GM18867 (cell line): Measurements from ENCODE around the gene ILRUN.
"Not testable (repeated sequence)": the region's sequence is repeated elsewhere in the genome, so short reads cannot be mapped to it uniquely, and the experiment has no call there.

Experiments
- ATAC-seq: cut with Tn5 transposase; IDR thresholded peaks from one replicate; pipeline ENCODE4 v1.9.1; 2021; ENCODE audit warnings: mild to moderate bottlenecking, moderate library complexity; ENCODE audit not compliant: unreplicated experiment

ILRUN gene

GRCh38 chr6:34697904-34698559 lies 1.5 kb upstream of the ILRUN start:
- no peak for ATAC-seq

- ATAC-seq: no peak
Observed at GRCh38 chr6:34697544-34697836, 923 bp upstream of the ILRUN start.

- peak; percentile 28 for ATAC-seq
Observed at GRCh38 chr6:34696189-34696738, 303 bp downstream of the ILRUN start.

- no peak for ATAC-seq
Observed at GRCh38 chr6:34695729-34696188, 808 bp downstream of the ILRUN start.

GRCh38 chr6:34692280-34692679 lies 4.3 kb downstream of the ILRUN start:
- ATAC-seq: no peak

- no peak for ATAC-seq
Observed at GRCh38 chr6:34689742-34690141, 6.8 kb downstream of the ILRUN start.

GRCh38 chr6:34688956-34689355 lies 7.6 kb downstream of the ILRUN start:
- ATAC-seq: no peak

- no peak for ATAC-seq
Observed at GRCh38 chr6:34684919-34685318, 11.6 kb downstream of the ILRUN start.

- no peak for ATAC-seq
Observed at GRCh38 chr6:34684364-34684763, 12.2 kb downstream of the ILRUN start.

- no peak for ATAC-seq
Observed at GRCh38 chr6:34680802-34681515, 15.6 kb downstream of the ILRUN start.

GRCh38 chr6:34680313-34680712 lies 16.3 kb downstream of the ILRUN start:
- not testable (repeated sequence) for ATAC-seq

- ATAC-seq: no peak
Observed at GRCh38 chr6:34679552-34680253, 16.9 kb downstream of the ILRUN start.

GRCh38 chr6:34676140-34676539 lies 20.4 kb downstream of the ILRUN start:
- ATAC-seq: no peak

GRCh38 chr6:34674930-34675329 lies 21.6 kb downstream of the ILRUN start:
- not testable (repeated sequence) for ATAC-seq

GRCh38 chr6:34674268-34674639 lies 22.3 kb downstream of the ILRUN start:
- no peak for ATAC-seq

- peak; percentile 13 for ATAC-seq
Observed at GRCh38 chr6:34673064-34673463, 23.5 kb downstream of the ILRUN start.

- ATAC-seq: no peak
Observed at GRCh38 chr6:34672657-34673043, 23.9 kb downstream of the ILRUN start.

GRCh38 chr6:34671801-34672656 lies 24.5 kb downstream of the ILRUN start:
- peak; percentile 82 for ATAC-seq

- no peak for ATAC-seq
Observed at GRCh38 chr6:34671367-34671766, 25.2 kb downstream of the ILRUN start.

- ATAC-seq: not testable (repeated sequence)
Observed at GRCh38 chr6:34668799-34669198, 27.8 kb downstream of the ILRUN start.
